ENCODE results near the gene CBLC.
"Not testable (repeated sequence)": the region's sequence is repeated elsewhere in the genome, so short reads cannot be mapped to it uniquely, and the experiment has no call there.

Gene CBLC

GRCh38 chr19:44772959-44773358 lies 4.7 kb upstream of the CBLC start:
- CTCF ChIA-PET: interaction anchor here (3.3 to 4.9 kb wide), 2 partner anchors 11 to 48 kb away, joined by 20 to 77 read pairs; no protein-coding TSS in a partner anchor
- DNase-seq (ENCODE audit: extremely low spot score): no peak
- POLR2A ChIA-PET: no interaction called here
- no peak for TF ChIP-seq NFRKB (IDR thresholded peaks at IDR 0.05)
- TF ChIP-seq HDGF (IDR thresholded peaks at IDR 0.05; ENCODE audit: borderline replicate concordance): no peak
- TF ChIP-seq ARNT (IDR thresholded peaks at IDR 0.05): no peak
- TF ChIP-seq BHLHE40 (IDR thresholded peaks at IDR 0.05; ENCODE audit: borderline replicate concordance): no peak
- TF ChIP-seq FOXK2 (IDR thresholded peaks at IDR 0.05): no peak
- no peak for TF ChIP-seq SUZ12 (IDR thresholded peaks at IDR 0.05)
- no peak for TF ChIP-seq PKNOX1 (IDR thresholded peaks at IDR 0.05)
- TF ChIP-seq TARDBP (IDR thresholded peaks at IDR 0.05): no peak
- no peak for TF ChIP-seq ELF4 (IDR thresholded peaks at IDR 0.05)
- no peak for TF ChIP-seq FOXA1 (IDR thresholded peaks at IDR 0.05)
- no peak for TF ChIP-seq L3MBTL2 (conservative IDR thresholded peaks at IDR 0.05)
- no peak for TF ChIP-seq CTBP1 (IDR thresholded peaks at IDR 0.05; ENCODE audit: borderline replicate concordance)
- no peak for TF ChIP-seq ZNF384 (IDR thresholded peaks at IDR 0.05)
- no peak for TF ChIP-seq FOXM1 (IDR thresholded peaks at IDR 0.05; ENCODE audit: borderline replicate concordance)
- TF ChIP-seq LEF1 (IDR thresholded peaks at IDR 0.05; ENCODE audit: borderline replicate concordance): no peak
- TF ChIP-seq SP1 (IDR thresholded peaks at IDR 0.05): no peak

GRCh38 chr19:44775676-44776240 lies 1.9 kb upstream of the CBLC start:
- ChIA-PET CTCF (interaction anchor here (1.3 to 1.7 kb wide), 2 partner anchors 8 to 52 kb away, joined by 4 read pairs; no protein-coding TSS in a partner anchor), POLR2A (no interaction called here)
- DNase-seq (ENCODE audit: extremely low spot score): no peak
- no peak for TF ChIP-seq TARDBP (IDR thresholded peaks at IDR 0.05)
- no peak for TF ChIP-seq L3MBTL2 (conservative IDR thresholded peaks at IDR 0.05)
- no peak for TF ChIP-seq FOXM1 (IDR thresholded peaks at IDR 0.05; ENCODE audit: borderline replicate concordance)

- no peak for DNase-seq (ENCODE audit: extremely low spot score)
- CTCF ChIA-PET: interaction anchor here (0.7 to 1.7 kb wide), 2 partner anchors 53 to 217 kb away, joined by 3 to 4 read pairs; no protein-coding TSS in a partner anchor
These were observed 1.1 kb upstream of the CBLC start for GRCh38 chr19:44776402-44777096.

GRCh38 chr19:44779150-44779549 lies 1.5 kb downstream of the CBLC start:
- TF ChIP-seq SP1 (IDR thresholded peaks at IDR 0.05) (no peak), FOXK2 (IDR thresholded peaks at IDR 0.05) (no peak), ZNF384 (IDR thresholded peaks at IDR 0.05) (no peak), CTBP1 (IDR thresholded peaks at IDR 0.05; ENCODE audit: borderline replicate concordance) (no peak), BHLHE40 (IDR thresholded peaks at IDR 0.05; ENCODE audit: borderline replicate concordance) (no peak), LEF1 (IDR thresholded peaks at IDR 0.05; ENCODE audit: borderline replicate concordance) (no peak), ELF4 (IDR thresholded peaks at IDR 0.05) (no peak), HDGF (IDR thresholded peaks at IDR 0.05; ENCODE audit: borderline replicate concordance) (no peak), PKNOX1 (IDR thresholded peaks at IDR 0.05) (no peak), ARNT (IDR thresholded peaks at IDR 0.05) (no peak), TARDBP (IDR thresholded peaks at IDR 0.05) (no peak), SUZ12 (IDR thresholded peaks at IDR 0.05) (no peak)
- DNase-seq (ENCODE audit: extremely low spot score): no peak
- ChIA-PET POLR2A (no interaction called here), CTCF (interaction anchor here (1.7 kb wide), 1 partner anchor 55 kb away, joined by 5 read pairs; no protein-coding TSS in a partner anchor)

More at GRCh38 chr19:44776402-44777096, 1.1 kb upstream of the CBLC start:
- TF ChIP-seq TARDBP (IDR thresholded peaks at IDR 0.05): no peak
- no peak for TF ChIP-seq HDGF (IDR thresholded peaks at IDR 0.05; ENCODE audit: borderline replicate concordance)
- TF ChIP-seq FOXK2 (IDR thresholded peaks at IDR 0.05): no peak
- TF ChIP-seq L3MBTL2 (conservative IDR thresholded peaks at IDR 0.05): no peak
- no peak for TF ChIP-seq PKNOX1 (IDR thresholded peaks at IDR 0.05)
- no peak for TF ChIP-seq FOXM1 (IDR thresholded peaks at IDR 0.05; ENCODE audit: borderline replicate concordance)
- TF ChIP-seq LEF1 (IDR thresholded peaks at IDR 0.05; ENCODE audit: borderline replicate concordance): no peak
- TF ChIP-seq ZNF384 (IDR thresholded peaks at IDR 0.05): no peak
- TF ChIP-seq CTBP1 (IDR thresholded peaks at IDR 0.05; ENCODE audit: borderline replicate concordance): no peak
- no peak for TF ChIP-seq ELF4 (IDR thresholded peaks at IDR 0.05)
- no peak for TF ChIP-seq SP1 (IDR thresholded peaks at IDR 0.05)
- TF ChIP-seq FOXA1 (IDR thresholded peaks at IDR 0.05): no peak
- TF ChIP-seq ARNT (IDR thresholded peaks at IDR 0.05): no peak
- TF ChIP-seq SUZ12 (IDR thresholded peaks at IDR 0.05): no peak
- no peak for TF ChIP-seq NFRKB (IDR thresholded peaks at IDR 0.05)
- no peak for TF ChIP-seq BHLHE40 (IDR thresholded peaks at IDR 0.05; ENCODE audit: borderline replicate concordance)
- POLR2A ChIA-PET: no interaction called here

GRCh38 chr19:44781694-44782093 lies 4.0 kb downstream of the CBLC start:
- POLR2A ChIA-PET; DNase-seq (ENCODE audit: extremely low spot score); CTCF ChIA-PET: not testable (repeated sequence)

GRCh38 chr19:44782729-44783128 lies 5.0 kb downstream of the CBLC start:
- ChIA-PET CTCF (interaction anchor here (1.0 kb wide), 1 partner anchor 212 kb away, joined by 5 read pairs; no protein-coding TSS in a partner anchor), POLR2A (no interaction called here)
- no peak for TF ChIP-seq FOXA1 (IDR thresholded peaks at IDR 0.05)
- TF ChIP-seq ARNT (IDR thresholded peaks at IDR 0.05): no peak
- no peak for TF ChIP-seq SUZ12 (IDR thresholded peaks at IDR 0.05)
- no peak for DNase-seq (ENCODE audit: extremely low spot score)
